IPS-11a (cell line): ENCODE data around the gene SPRR3.

Source experiments
- H3K4me3 ChIP-seq: one replicate; pipeline ENCODE4 v1.5.1; 2013; ENCODE audit warnings: low read depth, low read length, control low read depth

The SPRR3 gene

GRCh38 chr1:153001382-153001781 lies at the start of gene SPRR3:
Gene SPRR3, plus strand, starts transcription at chr1:153001749. Its CDS starts 1,272 bp downstream, at chr1:153003021.
- no peak within 1 kb of the TSS for H3K4me3 ChIP-seq

GRCh38 chr1:152953761-152954160 lies 47.8 kb upstream of the SPRR3 start:
- no peak overlapping the region for H3K4me3 ChIP-seq

- no peak overlapping the region for H3K4me3 ChIP-seq
Observed at GRCh38 chr1:152954436-152954835, 47.1 kb upstream of the SPRR3 start.

- no peak overlapping the region for H3K4me3 ChIP-seq
Observed at GRCh38 chr1:152957561-152957960, 44.0 kb upstream of the SPRR3 start.

- no peak overlapping the region for H3K4me3 ChIP-seq
Observed at GRCh38 chr1:152959273-152959672, 42.3 kb upstream of the SPRR3 start.

GRCh38 chr1:152959801-152960451 lies 41.6 kb upstream of the SPRR3 start:
- no peak overlapping the region for H3K4me3 ChIP-seq

- H3K4me3 ChIP-seq = no peak overlapping the region
Observed at GRCh38 chr1:152960452-152961044, 41.0 kb upstream of the SPRR3 start.

GRCh38 chr1:152961226-152961891 lies 40.2 kb upstream of the SPRR3 start:
- no peak overlapping the region for H3K4me3 ChIP-seq

GRCh38 chr1:152962876-152963415 lies 38.6 kb upstream of the SPRR3 start:
- H3K4me3 ChIP-seq = no peak overlapping the region

GRCh38 chr1:152964536-152964935 lies 37.0 kb upstream of the SPRR3 start:
- no peak overlapping the region for H3K4me3 ChIP-seq

- no peak overlapping the region for H3K4me3 ChIP-seq
Observed at GRCh38 chr1:152965853-152966252, 35.7 kb upstream of the SPRR3 start.

GRCh38 chr1:152967201-152967600 lies 34.3 kb upstream of the SPRR3 start:
- no peak overlapping the region for H3K4me3 ChIP-seq

- no peak overlapping the region for H3K4me3 ChIP-seq
Observed at GRCh38 chr1:152968248-152968647, 33.3 kb upstream of the SPRR3 start.

GRCh38 chr1:152969036-152969435 lies 32.5 kb upstream of the SPRR3 start:
- no peak overlapping the region for H3K4me3 ChIP-seq

- H3K4me3 ChIP-seq = no peak within 1 kb of the TSS
Observed at GRCh38 chr1:152970495-152970894, 31.1 kb upstream of the SPRR3 start, which contains the start of gene SPRR4. Gene SPRR4, plus strand, starts transcription at chr1:152970648. Its CDS starts 1,243 bp downstream, at chr1:152971891.

- H3K4me3 ChIP-seq = no peak overlapping the region
Observed at GRCh38 chr1:152972196-152972886, 29.2 kb upstream of the SPRR3 start.

GRCh38 chr1:152976688-152977087 lies 24.9 kb upstream of the SPRR3 start:
- no peak overlapping the region for H3K4me3 ChIP-seq

GRCh38 chr1:152977614-152978013 lies 23.9 kb upstream of the SPRR3 start:
- H3K4me3 ChIP-seq = no peak overlapping the region

- H3K4me3 ChIP-seq = no peak overlapping the region
Observed at GRCh38 chr1:152980676-152981075, 20.9 kb upstream of the SPRR3 start.

- no peak overlapping the region for H3K4me3 ChIP-seq
Observed at GRCh38 chr1:152981146-152981871, 20.2 kb upstream of the SPRR3 start.

GRCh38 chr1:152982076-152982475 lies 19.5 kb upstream of the SPRR3 start:
- no peak overlapping the region for H3K4me3 ChIP-seq
